ENCODE measurements around the gene SPON1. TPM values are rescaled to one million over a fixed set of nuclear protein-coding genes. Genes with fewer than 3 reads are reported as not detected.

Gene SPON1
- total RNA-seq, 4 donors from 2014 or later = 58.5 to 344 (median 105) TPM

- TF ChIP-seq, protein P1, sequence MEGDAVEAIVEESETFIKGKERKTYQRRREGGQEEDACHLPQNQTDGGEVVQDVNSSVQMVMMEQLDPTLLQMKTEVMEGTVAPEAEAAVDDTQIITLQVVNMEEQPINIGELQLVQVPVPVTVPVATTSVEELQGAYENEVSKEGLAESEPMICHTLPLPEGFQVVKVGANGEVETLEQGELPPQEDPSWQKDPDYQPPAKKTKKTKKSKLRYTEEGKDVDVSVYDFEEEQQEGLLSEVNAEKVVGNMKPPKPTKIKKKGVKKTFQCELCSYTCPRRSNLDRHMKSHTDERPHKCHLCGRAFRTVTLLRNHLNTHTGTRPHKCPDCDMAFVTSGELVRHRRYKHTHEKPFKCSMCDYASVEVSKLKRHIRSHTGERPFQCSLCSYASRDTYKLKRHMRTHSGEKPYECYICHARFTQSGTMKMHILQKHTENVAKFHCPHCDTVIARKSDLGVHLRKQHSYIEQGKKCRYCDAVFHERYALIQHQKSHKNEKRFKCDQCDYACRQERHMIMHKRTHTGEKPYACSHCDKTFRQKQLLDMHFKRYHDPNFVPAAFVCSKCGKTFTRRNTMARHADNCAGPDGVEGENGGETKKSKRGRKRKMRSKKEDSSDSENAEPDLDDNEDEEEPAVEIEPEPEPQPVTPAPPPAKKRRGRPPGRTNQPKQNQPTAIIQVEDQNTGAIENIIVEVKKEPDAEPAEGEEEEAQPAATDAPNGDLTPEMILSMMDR (IDR thresholded peaks at IDR 0.05; ENCODE audit: low read depth) = no peak
Measured at GRCh38 chr11:13970986-13971385, 8.5 kb downstream of the SPON1 start.

DNA sequence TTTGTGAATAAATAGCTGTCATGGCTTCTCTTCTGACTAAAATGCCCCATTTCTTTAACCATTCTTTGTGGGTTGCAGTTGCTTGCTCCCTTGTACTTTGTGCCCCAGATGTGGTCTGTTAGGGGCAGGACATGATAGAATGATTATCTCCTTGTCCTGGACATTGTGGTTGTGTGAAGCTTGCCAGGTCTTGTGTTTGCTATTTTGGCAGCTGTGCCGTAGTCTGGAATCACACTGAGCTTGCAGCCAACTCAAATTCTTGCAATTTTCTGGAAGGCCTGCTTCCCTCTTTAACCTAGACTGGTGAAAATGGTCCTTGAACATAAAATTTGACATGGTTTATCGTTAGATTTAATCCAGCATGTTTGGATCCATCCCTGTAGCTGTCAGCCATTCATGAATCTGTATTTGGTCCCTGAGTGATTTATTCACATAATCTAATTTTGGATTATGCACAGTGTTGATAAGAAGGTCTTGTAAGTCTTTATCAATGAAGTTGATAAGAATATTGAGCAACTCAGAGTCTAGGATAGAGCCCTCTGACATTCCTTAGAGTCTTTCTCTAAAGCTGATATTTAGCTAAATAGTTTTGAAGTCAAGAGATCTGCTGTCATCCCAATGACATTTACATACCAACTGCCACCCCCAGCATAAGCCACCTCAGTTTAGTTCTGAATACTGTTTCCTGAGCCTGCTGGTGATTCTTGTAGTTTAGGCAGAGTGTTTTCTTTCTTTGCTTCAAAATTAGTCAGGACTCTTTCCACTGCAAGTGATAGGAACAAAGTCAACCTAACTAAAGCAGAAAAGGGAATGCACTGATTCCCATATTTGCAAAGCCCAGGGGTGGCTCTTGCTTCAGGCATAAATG, 9.8 kb downstream of the SPON1 start:
- TF ChIP-seq, protein P1 (IDR thresholded peaks at IDR 0.05; ENCODE audit: low read depth) = no peak

- TF ChIP-seq, protein P1 (IDR thresholded peaks at IDR 0.05; ENCODE audit: low read depth) = no peak
Measured at GRCh38 chr11:13972944-13973343, 10.4 kb downstream of the SPON1 start.

GRCh38 chr11:13974631-13975030, 12.1 kb downstream of the SPON1 start:
- TF ChIP-seq, protein P1 (IDR thresholded peaks at IDR 0.05; ENCODE audit: low read depth) = no peak

GRCh38 chr11:13983081-13983751, 20.7 kb downstream of the SPON1 start:
- TF ChIP-seq, protein P1 (IDR thresholded peaks at IDR 0.05; ENCODE audit: low read depth) = no peak

DNA sequence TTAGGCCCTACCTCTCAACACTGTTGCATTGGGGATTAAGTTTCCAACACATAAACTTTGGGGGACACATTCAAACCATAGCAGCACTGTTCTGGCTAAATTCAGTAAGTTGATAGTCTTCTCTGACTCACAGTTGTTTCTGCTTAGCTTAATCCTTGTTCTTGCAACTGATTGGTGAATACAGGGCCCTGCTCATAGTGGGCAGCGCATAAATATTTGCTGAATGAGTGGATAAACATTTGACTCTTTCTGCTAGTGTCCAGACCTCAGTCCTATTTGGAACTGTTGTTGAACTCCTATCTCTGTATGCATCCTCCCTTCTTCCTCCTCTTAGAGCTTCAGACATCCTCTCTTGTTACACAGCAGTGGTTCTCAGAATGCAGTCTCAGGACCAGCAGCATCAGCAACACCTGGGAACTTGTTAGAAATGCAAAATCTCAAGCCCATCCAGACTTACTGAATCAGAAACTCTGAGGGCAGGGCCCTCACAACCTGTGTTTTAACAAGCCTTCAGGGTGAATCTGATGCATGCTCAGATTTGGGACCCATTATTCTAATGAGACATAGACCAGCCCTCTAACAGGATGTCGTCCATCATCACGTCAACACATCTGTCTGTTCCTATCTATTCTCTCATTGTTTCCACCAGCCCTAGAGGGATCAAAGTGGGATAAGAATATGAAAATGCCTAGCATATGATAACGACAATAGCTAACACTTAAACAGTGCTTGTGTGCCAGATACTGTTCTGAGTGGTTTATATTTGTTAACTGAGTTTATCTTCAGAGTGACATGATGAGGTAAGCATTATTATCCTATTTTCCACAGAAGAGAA, 22.3 kb downstream of the SPON1 start:
- TF ChIP-seq, protein P1 (IDR thresholded peaks at IDR 0.05; ENCODE audit: low read depth) = no peak

All from subcutaneous adipose tissue (tissue), 4 donors.